A673 (cell line): Measurements from ENCODE around the gene KRT82. TPM values are rescaled to one million over a fixed set of nuclear protein-coding genes. Genes with fewer than 3 reads are reported as not detected.

Experiments
- BruUV-seq: library from RNA; stranded (reverse); fragments of 400-500 nt; replicated peaks from 2 replicates; lab custom pipeline; 2021; lab: Mats Ljungman, UMichigan
- CTCF ChIA-PET: fragments of 300-600 bp; sonication (Branson Sonifier 250); formaldehyde crosslinking; loops from one replicate; lab custom pipeline; 2022; ENCODE audit warnings: antibody characterized with exemption; lab: Charles Lee
- POLR2A ChIA-PET: fragments of 300-600 bp; sonication (Branson Sonifier 250); formaldehyde crosslinking; loops from one replicate; lab custom pipeline; 2022; ENCODE audit warnings: antibody characterized with exemption; ENCODE audit not compliant: low non-redundant PET; lab: Charles Lee
- DNase-seq: peaks from one replicate; pipeline ENCODE4 v3.0.0-alpha.2; 2015; ENCODE audit warnings: low spot score
- H3K27ac ChIP-seq: fragments of 200-600 bp; sonication (generic); 2 replicates; pipeline ENCODE4 v1.5.1; 2016; ENCODE audit warnings: mixed run types, low read depth, mild to moderate bottlenecking, mixed read lengths, antibody characterized with exemption, low read length; ENCODE audit not compliant: poor library complexity, severe bottlenecking
- H3K27me3 ChIP-seq: fragments of 200-600 bp; sonication (generic); replicated peaks from 2 replicates; pipeline ENCODE4 v1.6.1; 2017; ENCODE audit warnings: mixed run types, low read depth, mild to moderate bottlenecking, mixed read lengths, antibody characterized with exemption, low read length; ENCODE audit not compliant: insufficient read depth, poor library complexity
- H3K36me3 ChIP-seq: fragments of 200-600 bp; sonication (generic); 2 replicates; pipeline ENCODE4 v1.6.1; 2016; ENCODE audit warnings: mixed run types, mild to moderate bottlenecking, mixed read lengths, antibody characterized with exemption, low read length; ENCODE audit not compliant: insufficient read depth, poor library complexity, severe bottlenecking
- H3K4me1 ChIP-seq: fragments of 200-600 bp; sonication (generic); 2 replicates; pipeline ENCODE4 v1.6.1; 2017; ENCODE audit warnings: mixed run types, mild to moderate bottlenecking, mixed read lengths, antibody characterized with exemption, low read length; ENCODE audit not compliant: insufficient read depth, poor library complexity, severe bottlenecking
- H3K4me3 ChIP-seq: fragments of 200-600 bp; sonication (generic); 2 replicates; pipeline ENCODE4 v1.5.1; 2016; ENCODE audit warnings: low read depth, mixed run types, mild to moderate bottlenecking, mixed read lengths, low read length; ENCODE audit not compliant: poor library complexity, severe bottlenecking
- H3K9me3 ChIP-seq: fragments of 200-600 bp; sonication (generic); 2 replicates; pipeline ENCODE4 v1.6.1; 2016; ENCODE audit warnings: mixed run types, low read depth, mild to moderate bottlenecking, mixed read lengths, antibody characterized with exemption, low read length; ENCODE audit not compliant: poor library complexity, severe bottlenecking
- CTCF ChIP-seq: fragments of 300-800, 200-600 bp; sonication (generic); conservative IDR thresholded peaks from 2 replicates; pipeline ENCODE4 v1.5.1; 2017; ENCODE audit warnings: low read depth, mild to moderate bottlenecking, antibody characterized with exemption, low read length, moderate library complexity, mixed read lengths
- EZH2 ChIP-seq: fragments of 200-600 bp; sonication (generic); IDR thresholded peaks from 2 replicates; pipeline ENCODE4 v1.6.1; 2017; ENCODE audit warnings: borderline replicate concordance, low read depth, mild to moderate bottlenecking, mixed read lengths, antibody characterized with exemption, low read length; ENCODE audit not compliant: poor library complexity, severe bottlenecking
- intact Hi-C: fragments of 100-400 bp; cut with micrococcal nuclease; formaldehyde crosslinking; loops from one replicate; pipeline ENCODE4 v1.10.0; 2022; ENCODE audit not compliant: unreplicated experiment
- total RNA-seq: library from RNA; stranded (reverse); gene quantifications from 2 replicates; pipeline ENCODE4 v1.2.3, GENCODE V29; 2021

KRT82 gene
- total RNA-seq, 1 experiment from 2014 or later = not detected

- Histone ChIP-seq H3K4me1 (no peaks in the 10 kb centered on the region), H3K27ac (no peak overlapping the region), H3K4me3 (no peak overlapping the region), H3K27me3 (peaks cover 43% of the 10 kb centered on the region), H3K9me3 (no peaks in the 10 kb centered on the region), H3K36me3 (no peaks in the 10 kb centered on the region)
- no peak for DNase-seq
- ChIA-PET POLR2A (interaction anchor here (0.6 kb wide), 1 partner anchor 502 kb away, joined by 3 read pairs; no protein-coding TSS in a partner anchor), CTCF (no interaction called here)
- no peak for TF ChIP-seq CTCF
- TF ChIP-seq EZH2 = no peak
- intact Hi-C loops = no loop called here
- BruUV-seq = no TSS peak
These were observed 20.9 kb upstream of the KRT82 start for GRCh38 chr12:52427083-52427482.

- BruUV-seq = no TSS peak
- peaks cover 32% of the 10 kb centered on the region for H3K27me3 ChIP-seq
- no peak overlapping the region for H3K27ac ChIP-seq
- no peaks in the 10 kb centered on the region for H3K9me3 ChIP-seq
- POLR2A ChIA-PET = no interaction called here
- no peaks in the 10 kb centered on the region for H3K4me1 ChIP-seq
- intact Hi-C loops = no loop called here
- TF ChIP-seq EZH2 (no peak), CTCF (no peak)
- H3K4me3 ChIP-seq = no peak overlapping the region
- CTCF ChIA-PET = no interaction called here
- DNase-seq = no peak
- H3K36me3 ChIP-seq = no peaks in the 10 kb centered on the region
These were observed 19.9 kb upstream of the KRT82 start for GRCh38 chr12:52426034-52426433.

DNA sequence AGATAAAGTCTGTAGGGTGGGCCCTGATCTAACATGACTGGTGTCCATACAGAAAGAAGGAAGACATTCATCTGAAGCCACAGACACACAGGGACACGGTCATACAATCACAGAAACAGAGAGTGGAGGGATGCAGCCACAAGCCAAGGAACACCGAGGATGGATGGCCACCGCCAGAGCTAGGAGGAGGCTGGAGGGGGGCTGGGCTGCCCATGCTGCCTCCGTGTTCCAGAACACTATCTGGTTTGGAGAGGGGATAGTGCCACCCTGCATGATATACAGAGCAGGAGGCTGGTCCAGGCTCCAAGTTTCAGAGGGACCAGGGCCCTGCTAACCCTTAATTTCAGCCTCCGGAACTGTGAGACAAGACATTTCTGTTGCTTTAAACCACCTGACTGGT is 19.3 kb upstream of the KRT82 start:
- Histone ChIP-seq H3K27ac (no peak overlapping the region), H3K4me3 (no peak overlapping the region), H3K4me1 (no peaks in the 10 kb centered on the region), H3K9me3 (no peaks in the 10 kb centered on the region), H3K27me3 (peaks cover 26% of the 10 kb centered on the region), H3K36me3 (no peaks in the 10 kb centered on the region)
- no peak for TF ChIP-seq EZH2
- no peak for TF ChIP-seq CTCF
- POLR2A ChIA-PET = no interaction called here
- CTCF ChIA-PET = no interaction called here
- DNase-seq = no peak
- intact Hi-C loops = no loop called here
- BruUV-seq = no TSS peak
